Astrocyte (in vitro differentiated cells and primary cell): ENCODE results near the gene SLC19A1.

ENCODE experiments used
- EZH2 ChIP-seq: IDR thresholded peaks from 2 replicates; pipeline ENCODE4 v1.6.1; 2012; ENCODE audit warnings: mild to moderate bottlenecking, low read length, inconsistent platforms; ENCODE audit not compliant: insufficient read depth
- TF ChIP-seq, protein P1 (sequence below): IDR thresholded peaks from 2 replicates; pipeline ENCODE4 v1.5.1; 2011; ENCODE audit warnings: low read depth, mild to moderate bottlenecking, inconsistent platforms, low read length, moderate library complexity; ENCODE audit not compliant: insufficient read depth

DNA sequence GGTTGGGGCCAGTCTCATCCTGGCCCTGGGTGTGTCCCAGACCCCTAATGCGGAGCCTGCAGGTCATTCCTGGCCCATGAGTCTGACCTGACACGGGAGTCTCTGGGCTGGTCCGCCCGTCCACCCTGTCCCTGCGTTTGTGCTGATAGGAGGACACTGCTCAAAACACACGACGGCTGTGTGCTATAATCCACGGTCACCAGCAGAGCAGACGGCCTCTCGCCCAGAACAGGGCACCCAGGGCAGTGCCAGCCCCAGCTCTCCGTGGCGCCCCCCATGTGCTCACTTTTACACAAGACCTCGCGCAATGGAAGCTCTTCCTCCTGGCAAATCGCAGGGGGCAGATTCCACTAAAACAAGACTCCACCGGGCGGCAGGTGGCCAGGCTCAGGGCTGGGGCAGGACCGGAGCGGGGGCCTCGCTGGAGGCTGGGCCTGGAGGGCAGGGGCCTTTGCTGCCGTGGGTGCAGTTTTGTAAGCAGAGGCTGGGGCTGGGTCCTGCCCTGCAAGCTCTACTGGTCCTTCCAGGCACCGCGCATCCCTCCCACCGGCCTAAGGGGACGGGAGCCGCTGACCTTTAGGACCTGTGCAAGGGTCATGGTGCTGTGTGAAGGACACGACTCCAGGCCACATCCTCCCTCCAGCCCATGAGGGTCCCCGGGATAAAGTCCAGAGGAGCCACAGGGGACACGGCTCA is 10.6 kb upstream of the SLC19A1 start:
- TF ChIP-seq, protein P1, sequence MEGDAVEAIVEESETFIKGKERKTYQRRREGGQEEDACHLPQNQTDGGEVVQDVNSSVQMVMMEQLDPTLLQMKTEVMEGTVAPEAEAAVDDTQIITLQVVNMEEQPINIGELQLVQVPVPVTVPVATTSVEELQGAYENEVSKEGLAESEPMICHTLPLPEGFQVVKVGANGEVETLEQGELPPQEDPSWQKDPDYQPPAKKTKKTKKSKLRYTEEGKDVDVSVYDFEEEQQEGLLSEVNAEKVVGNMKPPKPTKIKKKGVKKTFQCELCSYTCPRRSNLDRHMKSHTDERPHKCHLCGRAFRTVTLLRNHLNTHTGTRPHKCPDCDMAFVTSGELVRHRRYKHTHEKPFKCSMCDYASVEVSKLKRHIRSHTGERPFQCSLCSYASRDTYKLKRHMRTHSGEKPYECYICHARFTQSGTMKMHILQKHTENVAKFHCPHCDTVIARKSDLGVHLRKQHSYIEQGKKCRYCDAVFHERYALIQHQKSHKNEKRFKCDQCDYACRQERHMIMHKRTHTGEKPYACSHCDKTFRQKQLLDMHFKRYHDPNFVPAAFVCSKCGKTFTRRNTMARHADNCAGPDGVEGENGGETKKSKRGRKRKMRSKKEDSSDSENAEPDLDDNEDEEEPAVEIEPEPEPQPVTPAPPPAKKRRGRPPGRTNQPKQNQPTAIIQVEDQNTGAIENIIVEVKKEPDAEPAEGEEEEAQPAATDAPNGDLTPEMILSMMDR: no peak
- no peak for TF ChIP-seq EZH2
